Neural progenitor cell (in vitro differentiated cells): ENCODE results near the gene ARID4A.
"Not testable (repeated sequence)": the region's sequence is repeated elsewhere in the genome, so short reads cannot be mapped to it uniquely, and the experiment has no call there.

Experiments used
- CTCF ChIP-seq: fragments of 200-600 bp; sonication (generic); IDR thresholded peaks from 2 replicates; pipeline ENCODE4 v1.5.1; 2017; ENCODE audit warnings: antibody characterized with exemption, mild to moderate bottlenecking
- EZH2 ChIP-seq: fragments of 200-600 bp; sonication (generic); IDR thresholded peaks from 2 replicates; pipeline ENCODE4 v1.6.1; 2017; ENCODE audit warnings: antibody characterized with exemption, mild to moderate bottlenecking, moderate library complexity
- EZH2phosphoT487 ChIP-seq: fragments of 200-600 bp; sonication (generic); IDR thresholded peaks from 2 replicates; pipeline ENCODE4 v1.6.1; 2017; ENCODE audit warnings: antibody characterized with exemption

- TF ChIP-seq CTCF, EZH2, EZH2phosphoT487: not testable (repeated sequence)
Observed at GRCh38 chr14:58343535-58343934, 45.2 kb downstream of the ARID4A start.
